A549 treated with CpdA at 1 μM for 4 hours (cell line): ENCODE results near the gene MAGEB10. TPM values are rescaled to one million over a fixed set of nuclear protein-coding genes. Genes with fewer than 3 reads are reported as not detected.

Experiments
- total RNA-seq: library from RNA; stranded (reverse); fragments of 200-300 nt; extraction: Qiagen RNA extraction; gene quantifications from 5 replicates; pipeline ENCODE4 v1.2.3, GENCODE V29; 2022; ENCODE audit warnings: low read depth

The MAGEB10 gene
- total RNA-seq = not detected in 5 replicates

GRCh38 chrX:27807690-27808089 lies at the start of gene MAGEB10:
MAGEB10 (plus strand) TSS chrX:27807990; CDS start chrX:27821307, 13,317 bp downstream.

Other genes starting within 250 kb of the MAGEB10 start
- gene DCAF8L2, start 217.6 kb upstream of the MAGEB10 start, total RNA-seq = not detected in 5 replicates
- gene DCAF8L1, start 173.5 kb downstream of the MAGEB10 start, total RNA-seq = not detected in 5 replicates